Panc1 (cell line): ENCODE measurements around the gene VPS36.

Experiments
- CTCF ChIP-seq: fragments of 450-650 bp; IDR thresholded peaks from 2 replicates; pipeline ENCODE4 v1.5.1; 2017; ENCODE audit warnings: mild to moderate bottlenecking
- POLR2AphosphoS5 ChIP-seq: IDR thresholded peaks from 2 replicates; pipeline ENCODE4 v1.6.1; 2012; ENCODE audit warnings: mild to moderate bottlenecking, low read depth, low read length, moderate library complexity
- REST ChIP-seq, 2 experiments: IDR thresholded peaks; 2 replicates each; pipeline ENCODE4 v1.6.1; 2011 to 2012; ENCODE audit warnings: low read depth in 2 of 2, control low read depth in 1 of 2, low read length in 1 of 2, mild to moderate bottlenecking in 1 of 2, moderate library complexity in 1 of 2; ENCODE audit not compliant: insufficient read depth in 1 of 2
- SIN3A ChIP-seq: IDR thresholded peaks from 2 replicates; pipeline ENCODE4 v1.6.1; 2012; ENCODE audit warnings: low read depth, mild to moderate bottlenecking, low read length, moderate library complexity, borderline replicate concordance; ENCODE audit not compliant: insufficient read depth
- TCF7L2 ChIP-seq: IDR thresholded peaks from 2 replicates; pipeline ENCODE4 v1.6.1; 2011; ENCODE audit warnings: mild to moderate bottlenecking, low read depth, low read length, inconsistent platforms

- TF ChIP-seq REST (IDR thresholded peaks at IDR 0.05; ENCODE audit: insufficient read depth in 1 of 2, low read depth in 2 of 2, low read length in 1 of 2) (no peak), CTCF (no peak), POLR2AphosphoS5 (no peak), TCF7L2 (no peak), SIN3A (no peak)
Measured at GRCh38 chr13:52378312-52378711, 72.1 kb downstream of the VPS36 start.
